GM12878 (cell line): ENCODE data around the gene RRAD. TPM values are rescaled to one million over a fixed set of nuclear protein-coding genes. Genes with fewer than 3 reads are reported as not detected.

Experiments
- ATAC-seq: fragments of 200-7000 bp; cut with Tn5 transposase; 3 replicates; pipeline ENCODE4 v1.9.1; 2020; ENCODE audit warnings: mild to moderate bottlenecking, moderate library complexity
- BruUV-seq: library from RNA; stranded (reverse); fragments of 400-500 nt; replicated peaks from 2 replicates; lab custom pipeline; 2021; lab: Mats Ljungman, UMichigan
- CTCF ChIA-PET: fragments of 300-600 bp; sonication (Branson Sonifier 250); formaldehyde crosslinking; extraction: SDS; loops from one replicate; lab custom pipeline; 2021; ENCODE audit warnings: inconsistent platforms; lab: Yijun Ruan, JAX
- POLR2A ChIA-PET: fragments of 350-600 bp; formaldehyde crosslinking; extraction: SDS; loops from one replicate; lab custom pipeline; 2021; ENCODE audit warnings: inconsistent platforms; lab: Charles Lee
- RAD21 ChIA-PET: fragments of 300-600 bp; sonication (Branson Sonifier 250); formaldehyde crosslinking; loops from one replicate; lab custom pipeline; 2023; ENCODE audit warnings: antibody characterized with exemption; ENCODE audit not compliant: unreplicated experiment; lab: Charles Lee
- SMC1A ChIA-PET: fragments of 300-600 bp; sonication (Branson Sonifier 250); formaldehyde crosslinking; loops from one replicate; lab custom pipeline; 2023; ENCODE audit not compliant: unreplicated experiment, uncharacterized antibody; lab: Charles Lee
- DNase-seq: peaks from one replicate; pipeline ENCODE4 v3.0.0-alpha.2; 2011; ENCODE audit warnings: low read depth, low spot score
- FAIRE-seq: peaks from 3 replicates; lab custom pipeline; 2011; peaks lifted over from hg19 to GRCh38; lab: Jason Lieb, UNC
- H2AFZ ChIP-seq: 2 replicates; pipeline ENCODE4 v1.6.0; 2011; ENCODE audit warnings: low read depth, low read length, control low read depth; ENCODE audit not compliant: control insufficient read depth
- H3K27ac ChIP-seq: 2 replicates; pipeline ENCODE4 v1.5.1; 2011; ENCODE audit warnings: control low read depth; ENCODE audit not compliant: control insufficient read depth, insufficient read depth
- H3K27me3 ChIP-seq, 2 experiments: replicated peaks in 1 of 2; 2 replicates each; pipeline versions ENCODE4 v1.6.0 to v1.6.1; 2011; ENCODE audit warnings: low read length in 1 of 2; ENCODE audit not compliant: control insufficient read depth in 2 of 2, insufficient read depth in 2 of 2
- H3K36me3 ChIP-seq, 2 experiments: 2 replicates each; pipeline ENCODE4 v1.5.1; 2011; ENCODE audit warnings: low read length in 1 of 2; ENCODE audit not compliant: control insufficient read depth in 2 of 2, insufficient read depth in 2 of 2
- H3K4me1 ChIP-seq: 2 replicates; pipeline ENCODE4 v1.6.1; 2011; ENCODE audit warnings: mild to moderate bottlenecking, low read length, moderate library complexity, mixed read lengths; ENCODE audit not compliant: control insufficient read depth, insufficient read depth
- H3K4me2 ChIP-seq: 2 replicates; pipeline ENCODE4 v1.6.0; 2011; ENCODE audit warnings: control low read depth; ENCODE audit not compliant: control insufficient read depth, insufficient read depth
- H3K4me3 ChIP-seq: fragments of 200-600 bp; sonication (generic); 2 replicates; pipeline ENCODE4 v1.5.1; 2016
- H3K79me2 ChIP-seq: 2 replicates; pipeline ENCODE4 v1.6.0; 2011; ENCODE audit warnings: low read length; ENCODE audit not compliant: control insufficient read depth, insufficient read depth
- H3K9ac ChIP-seq: 2 replicates; pipeline ENCODE4 v1.8.0; 2011; ENCODE audit warnings: low read length, control low read depth, mixed read lengths; ENCODE audit not compliant: control insufficient read depth, insufficient read depth
- H3K9me3 ChIP-seq: replicated peaks from 3 replicates; pipeline ENCODE4 v1.5.1; 2011; ENCODE audit warnings: mild to moderate bottlenecking, low read length; ENCODE audit not compliant: control insufficient read depth, insufficient read depth
- H4K20me1 ChIP-seq: 2 replicates; pipeline ENCODE4 v1.6.0; 2011; ENCODE audit not compliant: control insufficient read depth, insufficient read depth
- BCL3 ChIP-seq: IDR thresholded peaks from 2 replicates; pipeline ENCODE4 v1.6.1; 2011; ENCODE audit warnings: borderline replicate concordance, low read depth, mild to moderate bottlenecking, moderate library complexity, low read length; ENCODE audit not compliant: insufficient read depth, poor library complexity, severe bottlenecking
- IRF3 ChIP-seq: fragments of 450-650 bp; IDR thresholded peaks from 2 replicates; pipeline ENCODE4 v1.6.1; 2014; ENCODE audit warnings: mild to moderate bottlenecking
- TCF7 ChIP-seq: IDR thresholded peaks from 2 replicates; pipeline ENCODE4 v1.6.1; 2014; ENCODE audit warnings: antibody characterized with exemption, borderline replicate concordance
- WGBS: methylation state at CpG from one replicate; pipeline ENCODE4 v1.1.6; 2016; ENCODE audit warnings: low lambda C conversion rate; ENCODE audit not compliant: insufficient replicate concordance, insufficient coverage; ENCODE audit errors: missing lambda C conversion rate; 5-methylcytosine and 5-hydroxymethylcytosine counted together
- in situ Hi-C: fragments of 300-500 bp; cut with MboI; formaldehyde crosslinking; loops from 9 replicates; pipeline ENCODE4 v1.14.3; 2018; ENCODE audit warnings: mixed read lengths
- intact Hi-C: fragments of 100-400 bp; cut with micrococcal nuclease; formaldehyde crosslinking; loops from one replicate; pipeline ENCODE4 v1.14.2; 2022; ENCODE audit not compliant: unreplicated experiment
- polyA plus RNA-seq, 11 experiments: library from polyadenylated mRNA; depleted of rRNA in 4 of 11; unstranded in 6 of 11; stranded (reverse) in 5 of 11; fragments of >200 nt; fragmentation: Nextera tagmentation in 4 of 11; fragmentation: Illumina TruSeq in 1 of 11; extraction: Ambion mirVana in 4 of 11; extraction: Trizol in 1 of 11; gene quantifications; 1 replicate in 1 of 11; 2 replicates in 10 of 11; pipeline versions ENCODE4 v1.2.1 to v1.2.3, GENCODE V29; 2011 to 2016; ENCODE audit warnings: inconsistent platforms in 2 of 11, missing spikeins in 2 of 11, low read depth in 1 of 11
- total RNA-seq, 4 experiments: library from RNA; depleted of rRNA in 3 of 4; stranded (reverse); fragments of >200 nt in 3 of 4; fragmentation: Illumina TruSeq in 1 of 4; extraction: Trizol in 1 of 4; gene quantifications; 2 replicates each; pipeline versions ENCODE4 v1.2.1 to v1.2.3, GENCODE V29; 2013 to 2021

Gene RRAD
- total and polyA plus RNA-seq, 10 of the 15 experiments (the other 5 are each of a cell fraction or from before 2014, with no cell fraction given): 0.11 to 8.5 (median 2.8) TPM

- ATAC-seq (no peak), FAIRE-seq (no peak), DNase-seq (no peak)
- TF ChIP-seq TCF7: no peak
- TF ChIP-seq BCL3: no peak
- no peak for TF ChIP-seq IRF3
- in situ Hi-C loops (no loop called here), intact Hi-C loops (no loop called here)
- Histone ChIP-seq H3K4me2 (no peak overlapping the region), H3K27ac (no peak overlapping the region), H3K79me2 (no peaks in the 10 kb centered on the region), H3K36me3 (peaks cover 3 to 4% of the 10 kb centered on the region in 2 experiments), H3K4me3 (no peak overlapping the region), H3K9ac (no peak overlapping the region), H2AFZ (no peak overlapping the region), H3K9me3 (no peaks in the 10 kb centered on the region), H3K27me3 (no peaks in the 10 kb centered on the region), H4K20me1 (no peaks in the 10 kb centered on the region), H3K4me1 (no peaks in the 10 kb centered on the region; the same call in 1 of the 2 replicates)
- ChIA-PET SMC1A (interaction anchor here (1.0 to 1.5 kb wide), 2 partner anchors 8 to 85 kb away, joined by 3 to 4 read pairs; no protein-coding TSS in a partner anchor), POLR2A (interaction anchor here (0.6 kb wide), 1 partner anchor 22 kb away, joined by 3 read pairs; no protein-coding TSS in a partner anchor), RAD21 (no interaction called here), CTCF (interaction anchor here (0.6 to 9.7 kb wide), 5 partner anchors 22 to 265 kb away, joined by 3 to 77 read pairs (median 3); partner anchors contain the start of genes NAE1 and RRAD)
- no TSS peak for BruUV-seq
- 52% methylated on average over 3 of the region's 4 CpGs for WGBS
Measured at GRCh38 chr16:66889622-66890021, 35.7 kb downstream of the RRAD start.
